Activated CD8-positive, alpha-beta memory T cell treated with anti-CD3 and anti-CD28 coated beads for 36 hours (primary cell): Measurements from ENCODE around the gene LNX1. TPM values are rescaled to one million over a fixed set of nuclear protein-coding genes. Genes with fewer than 3 reads are reported as not detected.
"Not testable (repeated sequence)": the region's sequence is repeated elsewhere in the genome, so short reads cannot be mapped to it uniquely, and the experiment has no call there.

Experiments
- CTCF ChIA-PET: fragments of 350-600 bp; sonication (Branson Sonifier 250); formaldehyde crosslinking; loops from one replicate; lab custom pipeline; 2021; ENCODE audit warnings: antibody characterized with exemption; lab: Charles Lee
- POLR2A ChIA-PET: fragments of 350-600 bp; sonication (Branson Sonifier 250); formaldehyde crosslinking; loops from one replicate; lab custom pipeline; 2021; ENCODE audit warnings: antibody characterized with exemption; lab: Charles Lee
- total RNA-seq, 2 experiments: library from RNA; stranded (reverse); gene quantifications; one replicate each; pipeline ENCODE4 v1.2.3, GENCODE V29; 2021

The LNX1 gene
- total RNA-seq, 2 experiments from 2014 or later = not detected

GRCh38 chr4:53484911-53485657 lies 106.2 kb downstream of the LNX1 start:
- CTCF ChIA-PET = no interaction called here
- POLR2A ChIA-PET = no interaction called here

DNA sequence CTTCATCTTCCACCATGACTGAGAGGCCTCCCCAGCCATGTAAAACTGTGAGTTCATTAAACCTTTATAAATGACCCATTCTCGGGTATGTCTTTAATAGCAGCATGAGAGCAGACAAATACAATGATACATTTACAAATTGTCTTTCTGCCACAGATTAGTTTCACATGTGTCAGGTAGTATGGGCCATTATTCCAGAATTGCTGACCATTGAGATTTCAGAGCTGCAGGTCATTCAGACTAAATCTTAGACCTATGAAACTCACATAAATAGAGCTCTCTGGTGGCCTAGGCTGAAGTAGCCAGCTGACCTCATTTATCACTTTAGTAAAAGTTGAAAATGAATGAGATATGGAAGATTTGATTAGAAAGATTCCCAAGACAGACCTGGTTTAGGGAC lies 108.0 kb downstream of the LNX1 start:
- ChIA-PET POLR2A (no interaction called here), CTCF (no interaction called here)

GRCh38 chr4:53481586-53481985 lies 109.7 kb downstream of the LNX1 start:
- POLR2A ChIA-PET = no interaction called here
- CTCF ChIA-PET = no interaction called here

DNA sequence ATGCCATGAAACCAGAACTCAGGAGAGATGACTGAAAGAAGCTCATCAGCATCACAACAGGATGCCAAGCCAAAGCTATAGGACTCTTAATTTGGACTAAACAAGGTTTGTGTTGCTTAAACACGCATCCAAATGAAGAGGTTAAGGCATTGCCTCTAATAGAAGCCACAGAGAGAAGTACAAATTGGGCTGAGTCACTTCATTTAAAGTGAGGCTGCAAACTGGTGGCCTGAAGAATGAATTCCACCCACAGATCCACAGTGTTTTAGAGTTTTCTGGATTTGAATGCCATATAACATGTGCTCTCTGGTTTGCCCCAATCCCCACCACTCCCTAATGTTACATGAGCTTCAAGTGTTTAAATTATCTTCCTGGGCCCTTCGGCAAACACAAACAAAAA lies 110.4 kb downstream of the LNX1 start:
- ChIA-PET CTCF (no interaction called here), POLR2A (no interaction called here)

DNA sequence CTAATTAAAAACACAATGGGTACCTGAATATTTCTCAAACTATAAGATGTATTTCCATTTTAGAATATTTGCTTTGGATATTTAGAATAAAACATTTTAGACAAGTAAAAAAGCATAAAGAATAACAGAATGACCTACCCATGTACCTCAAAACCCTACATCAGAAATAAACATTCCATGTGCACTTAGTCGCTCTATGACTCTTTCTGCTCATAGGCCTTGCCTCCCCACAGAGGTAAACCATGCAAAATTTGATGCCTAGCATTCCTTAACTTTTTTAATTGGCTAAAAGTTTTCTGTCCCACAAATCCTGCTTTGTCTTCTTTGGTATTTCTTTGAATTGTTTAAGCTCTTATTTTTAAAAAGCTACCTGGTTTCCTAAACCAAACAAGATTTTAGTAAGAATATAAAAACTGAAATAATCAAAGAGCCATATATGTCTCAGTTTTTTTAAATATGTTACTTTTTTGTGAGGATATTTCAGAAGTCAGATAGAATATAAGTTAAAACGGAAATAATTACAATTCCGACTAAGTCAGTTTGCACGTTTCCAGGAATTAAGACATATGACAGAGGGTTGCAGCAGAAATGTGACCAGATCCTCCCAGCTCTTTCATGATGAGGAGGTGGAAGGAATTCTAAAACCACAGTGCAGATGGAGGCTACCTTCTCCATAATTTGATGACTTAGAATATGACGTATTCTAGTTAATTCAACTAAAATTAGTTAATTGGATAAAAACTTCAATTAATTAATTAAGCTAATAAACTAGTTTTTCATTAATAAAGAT lies 111.4 kb downstream of the LNX1 start:
- ChIA-PET CTCF (no interaction called here), POLR2A (no interaction called here)

DNA sequence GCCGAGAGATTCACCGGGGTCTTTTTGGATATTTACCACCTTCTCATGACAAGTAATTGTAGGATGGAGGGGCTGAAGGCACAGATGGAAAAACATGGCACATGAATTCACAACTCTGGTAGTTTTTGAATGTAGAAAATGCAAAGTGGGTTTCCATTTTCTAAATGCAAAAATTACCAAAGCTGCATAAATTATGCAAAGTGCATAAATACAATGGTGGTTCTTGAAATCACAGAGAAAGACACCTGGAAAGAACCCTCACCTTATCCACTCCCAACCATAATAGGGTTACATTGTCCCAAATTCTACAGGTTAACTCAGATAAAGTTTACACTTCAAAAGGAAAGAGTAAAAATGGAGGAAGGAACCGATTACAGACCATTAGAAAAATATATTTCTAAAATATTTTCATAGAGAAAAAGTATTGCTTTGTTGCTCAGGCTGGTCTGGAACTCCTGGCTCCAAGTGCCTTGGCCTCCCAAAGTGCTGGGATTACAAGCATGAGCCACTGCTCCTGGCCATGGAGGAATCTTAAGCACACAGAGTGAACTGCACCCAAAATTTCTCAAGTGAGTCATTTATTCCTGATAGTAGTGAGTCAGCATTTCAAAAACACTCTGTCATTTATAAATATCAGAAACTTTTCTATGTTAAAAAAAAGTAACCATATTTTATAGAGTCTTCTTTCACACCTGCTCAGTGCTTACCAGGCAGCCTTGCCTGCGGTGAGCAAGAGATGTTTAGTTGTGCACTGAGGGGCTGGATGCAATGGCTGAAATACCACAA lies 112.4 kb downstream of the LNX1 start:
- ChIA-PET CTCF (no interaction called here), POLR2A (no interaction called here)

- ChIA-PET POLR2A (no interaction called here), CTCF (no interaction called here)
Observed at GRCh38 chr4:53477636-53478035, 113.7 kb downstream of the LNX1 start.

- ChIA-PET CTCF (no interaction called here), POLR2A (no interaction called here)
Observed at GRCh38 chr4:53477038-53477565, 114.2 kb downstream of the LNX1 start.

GRCh38 chr4:53476232-53477037 lies 114.9 kb downstream of the LNX1 start:
- POLR2A ChIA-PET = no interaction called here
- CTCF ChIA-PET = no interaction called here

DNA sequence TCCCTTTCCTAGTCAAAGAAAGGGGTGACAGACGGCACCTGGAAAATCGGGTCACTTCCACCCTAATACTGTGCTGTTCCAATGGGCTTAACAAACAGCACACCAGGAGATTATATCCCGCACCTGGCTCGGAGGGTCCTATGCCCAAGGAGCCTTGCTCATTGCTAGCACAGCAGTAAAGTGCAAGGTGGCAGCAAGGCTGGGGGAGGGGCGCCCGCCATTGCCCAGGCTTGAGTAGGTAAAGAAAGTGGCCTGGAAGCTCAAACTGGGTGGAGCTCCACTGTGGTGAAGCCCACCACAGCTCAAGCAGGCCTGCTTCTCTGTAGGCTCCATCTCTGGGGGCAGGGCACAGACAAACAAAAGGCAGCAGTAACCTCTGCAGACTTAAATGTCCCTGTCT lies 124.7 kb downstream of the LNX1 start:
- CTCF ChIA-PET, POLR2A ChIA-PET: not testable (repeated sequence)

- ChIA-PET POLR2A (no interaction called here), CTCF (no interaction called here)
Observed at GRCh38 chr4:53465891-53466290, 125.4 kb downstream of the LNX1 start.

- POLR2A ChIA-PET = no interaction called here
- CTCF ChIA-PET = no interaction called here
Observed at GRCh38 chr4:53465281-53465680, 126.0 kb downstream of the LNX1 start.

DNA sequence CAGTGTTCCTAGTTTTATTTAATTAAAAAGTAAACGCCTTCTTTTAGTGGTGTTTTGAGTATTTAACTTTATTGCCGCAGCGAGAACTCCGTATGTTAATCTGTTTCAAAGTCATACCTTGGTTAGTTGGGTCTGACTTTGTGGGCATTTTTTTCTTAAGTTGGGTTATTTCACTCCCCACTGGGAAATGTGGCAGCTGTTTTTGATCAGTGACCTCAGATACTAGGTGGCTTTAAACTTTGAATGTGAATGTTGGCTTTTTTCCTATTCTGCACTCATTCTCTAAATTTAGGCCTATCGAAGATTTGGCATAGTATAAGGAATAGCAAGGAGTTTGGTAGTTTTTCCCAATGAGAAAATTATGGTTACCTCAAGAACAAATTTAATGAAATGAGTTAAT lies 127.9 kb downstream of the LNX1 start:
- CTCF ChIA-PET = no interaction called here

DNA sequence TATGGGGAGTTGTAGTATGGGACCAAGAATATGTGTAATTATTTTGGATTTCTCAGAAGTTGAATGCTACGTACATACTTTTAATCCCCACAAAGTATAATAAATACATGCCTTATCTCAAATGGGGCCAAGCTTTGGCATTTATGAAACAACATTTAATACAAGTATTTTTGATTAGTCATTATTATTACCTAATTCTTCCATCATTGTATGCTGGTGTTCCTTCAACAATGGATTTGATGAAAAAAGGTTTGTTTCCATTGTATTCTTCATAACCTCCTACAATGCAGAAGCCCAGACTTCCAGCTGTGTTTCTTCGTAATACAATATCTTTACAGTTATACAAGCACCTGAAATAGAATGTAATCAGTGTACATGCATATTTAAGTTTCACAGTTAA lies 130.0 kb downstream of the LNX1 start:
- ChIA-PET CTCF (no interaction called here), POLR2A (no interaction called here)

More for the DNA sequence above, 127.9 kb downstream of the LNX1 start:
- POLR2A ChIA-PET = no interaction called here

- POLR2A ChIA-PET = interaction anchor here (0.7 kb wide), 1 partner anchor 94 kb away, joined by 3 read pairs; no protein-coding TSS in a partner anchor
Observed at GRCh38 chr4:53459548-53459947, 131.7 kb downstream of the LNX1 start.

GRCh38 chr4:53456178-53456577 lies 135.1 kb downstream of the LNX1 start:
- CTCF ChIA-PET = no interaction called here

More at GRCh38 chr4:53459548-53459947, 131.7 kb downstream of the LNX1 start:
- CTCF ChIA-PET = interaction anchor here (0.7 kb wide), 2 partner anchors 51 to 383 kb away, joined by 3 to 5 read pairs; no protein-coding TSS in a partner anchor

GRCh38 chr4:53455766-53456165 lies 135.5 kb downstream of the LNX1 start:
- ChIA-PET CTCF (no interaction called here), POLR2A (no interaction called here)

More at GRCh38 chr4:53456178-53456577, 135.1 kb downstream of the LNX1 start:
- POLR2A ChIA-PET = no interaction called here

DNA sequence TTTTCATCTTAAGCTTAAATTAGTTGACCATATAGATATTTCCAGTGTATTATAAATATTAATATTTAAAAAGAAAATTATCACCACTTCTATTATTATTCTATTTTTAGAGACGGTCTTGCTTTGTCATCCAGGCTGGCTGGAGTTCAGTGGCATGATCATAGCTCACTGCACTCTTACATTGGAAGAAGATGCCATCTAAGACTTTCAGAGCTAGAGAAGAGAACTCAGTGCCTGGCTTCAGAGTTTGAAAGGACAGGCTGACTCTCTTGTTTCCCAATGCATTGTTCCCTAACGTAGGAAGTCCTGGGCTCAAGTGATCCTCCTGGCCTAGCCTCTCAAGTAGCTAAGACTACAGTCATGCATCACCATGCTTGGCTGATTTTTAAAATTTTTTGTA lies 137.9 kb downstream of the LNX1 start:
- CTCF ChIA-PET = no interaction called here

DNA sequence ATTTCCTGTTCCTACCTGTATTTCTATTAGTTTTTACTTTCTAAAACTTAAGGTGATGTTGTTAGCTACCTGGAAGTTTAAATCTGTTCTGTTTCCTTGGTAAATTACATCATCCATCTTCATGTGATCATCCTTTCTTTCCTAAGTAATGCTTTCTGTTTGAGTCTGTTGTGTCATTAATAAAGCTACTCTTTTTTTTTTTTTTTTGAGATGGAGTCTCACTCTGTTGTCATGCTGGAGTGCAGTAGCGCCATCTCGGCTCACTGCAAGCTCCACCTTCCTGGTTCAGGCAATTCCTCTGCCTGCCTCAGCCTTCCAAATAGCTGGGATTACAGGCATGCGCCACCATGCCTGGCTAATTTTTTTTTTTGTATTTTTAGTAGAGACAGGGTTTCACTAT lies 140.5 kb downstream of the LNX1 start:
- CTCF ChIA-PET = interaction anchor here (0.6 to 1.1 kb wide), 2 partner anchors 15 to 22 kb away, joined by 3 read pairs; no protein-coding TSS in a partner anchor
- POLR2A ChIA-PET = interaction anchor here (0.6 to 0.7 kb wide), 2 partner anchors 142 to 434 kb away, joined by 3 to 4 read pairs; no protein-coding TSS in a partner anchor

More for the DNA sequence above, 137.9 kb downstream of the LNX1 start:
- POLR2A ChIA-PET = no interaction called here
